Activated T-cell treated with anti-CD3 and anti-CD28 coated beads for 4 hours (primary cell): ENCODE results near the gene CTNND2.
"Not testable (repeated sequence)": the region's sequence is repeated elsewhere in the genome, so short reads cannot be mapped to it uniquely, and the experiment has no call there.

Experiments
- DNase-seq: peaks from one replicate; pipeline ENCODE4 v3.0.0-alpha.2; 2020

Gene CTNND2

GRCh38 chr5:11152368-11152767 is 751.9 kb downstream of the CTNND2 start:
- DNase-seq: no peak

- DNase-seq: no peak
Observed at GRCh38 chr5:11150976-11151375, 753.3 kb downstream of the CTNND2 start.

GRCh38 chr5:11148810-11149539 is 755.3 kb downstream of the CTNND2 start:
- no peak for DNase-seq

GRCh38 chr5:11146171-11146570 is 758.1 kb downstream of the CTNND2 start:
- no peak for DNase-seq

GRCh38 chr5:11143456-11144267 is 760.6 kb downstream of the CTNND2 start:
- DNase-seq: no peak

- no peak for DNase-seq
Observed at GRCh38 chr5:11139217-11139865, 764.9 kb downstream of the CTNND2 start.

GRCh38 chr5:11130131-11130530 is 774.1 kb downstream of the CTNND2 start:
- DNase-seq: no peak

- DNase-seq: no peak
Observed at GRCh38 chr5:11128021-11128420, 776.2 kb downstream of the CTNND2 start.

GRCh38 chr5:11126844-11127243 is 777.4 kb downstream of the CTNND2 start:
- DNase-seq: no peak

GRCh38 chr5:11121885-11122284 is 782.4 kb downstream of the CTNND2 start:
- DNase-seq: no peak

GRCh38 chr5:11110128-11110527 is 794.1 kb downstream of the CTNND2 start:
- no peak for DNase-seq

GRCh38 chr5:11105696-11106095 is 798.5 kb downstream of the CTNND2 start:
- DNase-seq: no peak

- DNase-seq: no peak
Observed at GRCh38 chr5:11104651-11105112, 799.6 kb downstream of the CTNND2 start.

GRCh38 chr5:11104210-11104609 is 800.0 kb downstream of the CTNND2 start:
- DNase-seq: no peak

GRCh38 chr5:11084111-11084510 is 820.1 kb downstream of the CTNND2 start:
- no peak for DNase-seq

GRCh38 chr5:11082404-11082945 is 821.8 kb downstream of the CTNND2 start:
- DNase-seq: no peak

GRCh38 chr5:11076945-11077613 is 827.2 kb downstream of the CTNND2 start:
- no peak for DNase-seq

GRCh38 chr5:11075035-11075805 is 829.0 kb downstream of the CTNND2 start:
- DNase-seq: no peak

GRCh38 chr5:11072568-11072967 is 831.7 kb downstream of the CTNND2 start:
- DNase-seq: no peak

GRCh38 chr5:11072076-11072475 is 832.2 kb downstream of the CTNND2 start:
- no peak for DNase-seq

GRCh38 chr5:11069041-11069440 is 835.2 kb downstream of the CTNND2 start:
- no peak for DNase-seq

- not testable (repeated sequence) for DNase-seq
Observed at GRCh38 chr5:11065723-11066122, 838.5 kb downstream of the CTNND2 start.
